Astrocyte of the hippocampus (primary cell): ENCODE measurements around the gene DRD5.

Experiments used
- DNase-seq: peaks from one replicate; pipeline ENCODE4 v3.0.0; 2011; ENCODE audit warnings: low read depth, low spot score

Gene DRD5

GRCh38 chr4:9816285-9816684, 34.9 kb downstream of the DRD5 start:
- DNase-seq = no peak

- DNase-seq = no peak
Observed at GRCh38 chr4:9820343-9820742, 38.9 kb downstream of the DRD5 start.

DNA sequence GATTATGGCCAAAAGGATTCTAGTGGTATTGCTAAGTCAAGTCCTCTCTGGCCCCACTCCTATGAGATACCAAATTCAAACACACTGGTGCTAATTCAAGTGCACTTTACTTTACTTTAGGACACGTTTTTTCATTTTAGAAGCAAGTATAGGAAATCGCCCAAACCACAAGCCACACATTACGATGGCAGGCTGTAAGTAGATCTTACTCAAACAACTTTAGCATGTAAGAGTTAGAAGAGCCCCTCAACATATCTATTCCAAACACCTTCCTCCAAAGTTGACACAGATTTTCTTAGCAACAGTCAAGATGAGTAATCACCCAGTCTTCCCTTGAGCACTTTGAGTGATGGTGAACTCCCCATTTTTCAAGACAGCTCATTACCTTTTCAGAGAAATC, 43.6 kb downstream of the DRD5 start:
- no peak for DNase-seq

- DNase-seq = no peak
Observed at GRCh38 chr4:9826551-9826950, 45.1 kb downstream of the DRD5 start.

DNA sequence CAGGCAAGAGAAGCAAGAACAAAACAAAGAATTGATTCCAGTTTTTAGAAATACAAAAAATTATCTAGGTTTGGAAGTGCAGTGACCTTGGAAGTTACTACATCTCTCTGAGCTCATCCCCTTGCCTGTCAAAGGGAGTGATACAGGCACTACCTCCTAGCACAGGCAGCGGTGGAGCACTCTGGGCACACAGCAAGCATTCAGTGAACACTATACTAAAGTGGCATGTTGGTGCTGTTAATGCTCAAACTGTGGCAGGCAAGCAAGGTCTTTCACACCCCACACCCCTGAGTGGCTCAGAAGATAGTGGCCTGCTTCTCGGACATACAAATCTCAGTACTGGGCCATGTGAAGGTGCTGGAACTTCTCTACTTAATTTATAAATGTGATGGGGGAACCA, 51.2 kb downstream of the DRD5 start:
- DNase-seq = no peak

DNA sequence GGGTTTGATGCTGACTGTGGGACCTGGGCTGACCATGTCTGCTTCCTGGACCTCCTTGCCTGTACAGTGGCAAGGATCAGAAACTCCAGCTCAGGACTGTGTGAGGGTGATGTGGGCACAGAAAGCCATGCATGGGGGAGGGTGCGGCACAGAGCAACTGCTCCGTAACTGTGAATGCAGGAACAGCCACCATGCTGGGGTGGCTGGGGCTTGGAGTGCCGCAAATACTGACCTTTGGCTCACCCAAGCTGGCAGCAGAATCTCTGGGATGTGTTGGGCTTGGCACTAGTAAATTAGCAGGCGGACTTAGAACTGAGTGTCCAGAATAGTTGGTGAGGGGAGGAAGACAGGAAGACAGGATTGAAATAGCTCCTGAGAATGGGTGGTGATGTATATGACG, 52.0 kb downstream of the DRD5 start:
- no peak for DNase-seq
